Measurements from ENCODE around the gene SYNGR1.

GRCh38 chr22:39419911-39420310 is 70.1 kb downstream of the SYNGR1 start:
- TF ChIP-seq CTCF (conservative IDR thresholded peaks at IDR 0.05) (no peak), ZFX (IDR thresholded peaks at IDR 0.05) (no peak)

All from C4-2B (cell line).